NCI-H1092 treated with DMSO at 0.1 percent for 48 hours (cell line): Measurements from ENCODE around the gene HACD1.
A peak's percentile ranks its signal among the peaks of the same experiment; 100 is the strongest.

Experiments
- DNase-seq: peaks from one replicate; lab custom pipeline; 2025; lab: John Stamatoyannopoulos, UW

HACD1 gene

GRCh38 chr10:17580885-17581284, 36.3 kb downstream of the HACD1 start:
- DNase-seq = no peak

- no peak for DNase-seq
Observed at GRCh38 chr10:17578603-17579002, 38.6 kb downstream of the HACD1 start.

GRCh38 chr10:17576768-17577167, 40.4 kb downstream of the HACD1 start:
- no peak for DNase-seq

DNA sequence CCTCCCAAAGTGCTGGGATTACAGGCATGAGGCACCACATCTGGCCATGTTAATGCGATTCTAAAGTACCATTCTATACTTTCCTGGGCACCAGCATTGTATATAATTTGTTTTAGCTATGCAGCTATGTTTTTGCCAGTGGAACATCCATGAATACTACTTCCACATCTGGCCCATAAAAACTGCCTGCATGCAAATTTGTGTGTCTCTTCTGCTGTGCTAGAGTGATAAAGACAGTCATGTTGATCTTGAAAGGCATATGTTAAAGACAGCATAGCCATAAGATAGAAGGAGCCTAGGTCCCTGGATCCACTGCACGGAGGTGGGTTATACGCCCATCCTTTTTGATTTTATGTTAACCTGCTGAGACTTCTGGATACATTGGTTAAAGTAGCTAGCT, 52.3 kb downstream of the HACD1 start:
- DNase-seq = no peak

- no peak for DNase-seq
Observed at GRCh38 chr10:17563452-17563851, 53.7 kb downstream of the HACD1 start.

GRCh38 chr10:17562614-17563013, 54.6 kb downstream of the HACD1 start:
- DNase-seq = peak; percentile 39

- no peak for DNase-seq
Observed at GRCh38 chr10:17561111-17561510, 56.1 kb downstream of the HACD1 start.

DNA sequence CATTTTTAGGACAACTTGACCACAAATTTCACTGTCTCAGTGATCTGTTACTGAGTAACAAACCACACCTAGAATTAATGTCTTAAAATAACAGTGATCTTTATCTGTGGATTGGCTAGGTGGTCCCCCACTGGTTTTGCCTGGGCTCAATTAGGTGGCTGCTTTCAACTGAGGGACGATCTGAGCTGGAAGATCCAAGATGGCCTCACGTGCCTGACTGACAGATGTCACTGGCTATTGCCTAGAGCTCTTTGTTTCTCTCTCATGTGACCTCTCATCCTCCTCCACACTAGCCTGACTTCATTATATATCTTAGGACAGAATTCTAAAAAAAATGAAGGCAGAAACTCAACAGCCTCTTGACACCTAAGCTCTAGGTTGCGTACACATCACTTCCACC, 59.7 kb downstream of the HACD1 start:
- DNase-seq = no peak

DNA sequence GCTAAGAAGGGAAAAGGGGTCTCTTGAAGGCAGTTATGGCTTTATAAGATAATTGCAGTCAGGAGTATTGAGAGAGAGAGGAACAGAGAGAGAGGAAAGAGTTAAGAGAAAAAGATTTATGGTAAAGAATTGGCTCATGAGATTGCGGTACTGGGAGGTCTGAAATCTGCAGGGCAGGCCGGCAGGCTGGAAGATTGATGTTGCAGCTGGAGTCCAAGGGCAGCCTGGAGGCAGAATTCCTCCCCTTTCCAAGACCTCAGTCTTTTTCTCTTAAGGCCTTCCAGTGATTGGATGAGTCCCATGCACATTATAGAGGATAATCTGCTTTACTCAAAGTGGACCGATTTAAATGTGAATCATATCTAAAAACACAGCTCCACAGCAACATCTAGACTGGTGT, 68.4 kb downstream of the HACD1 start:
- no peak for DNase-seq

GRCh38 chr10:17548162-17548561, 69.0 kb downstream of the HACD1 start:
- DNase-seq = no peak

DNA sequence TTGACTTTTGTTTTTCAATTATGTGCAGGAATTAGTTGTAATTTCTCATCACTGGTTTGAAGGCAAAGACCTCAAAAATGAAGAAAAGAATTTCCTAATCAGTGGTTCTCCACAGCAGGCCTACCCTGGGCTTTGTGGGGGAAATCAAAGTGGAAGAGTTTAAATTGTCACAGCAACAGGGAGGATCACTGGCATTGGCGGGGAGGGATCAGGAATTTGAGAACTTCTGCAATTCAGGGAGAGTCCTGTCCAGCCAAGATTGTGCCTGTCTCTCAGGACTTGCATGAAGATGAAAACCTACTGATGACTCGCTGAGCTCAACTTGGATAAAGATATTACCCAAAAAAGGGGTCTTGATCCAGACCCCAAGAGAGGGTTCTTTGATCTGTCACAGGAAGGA, 70.1 kb downstream of the HACD1 start:
- no peak for DNase-seq

DNA sequence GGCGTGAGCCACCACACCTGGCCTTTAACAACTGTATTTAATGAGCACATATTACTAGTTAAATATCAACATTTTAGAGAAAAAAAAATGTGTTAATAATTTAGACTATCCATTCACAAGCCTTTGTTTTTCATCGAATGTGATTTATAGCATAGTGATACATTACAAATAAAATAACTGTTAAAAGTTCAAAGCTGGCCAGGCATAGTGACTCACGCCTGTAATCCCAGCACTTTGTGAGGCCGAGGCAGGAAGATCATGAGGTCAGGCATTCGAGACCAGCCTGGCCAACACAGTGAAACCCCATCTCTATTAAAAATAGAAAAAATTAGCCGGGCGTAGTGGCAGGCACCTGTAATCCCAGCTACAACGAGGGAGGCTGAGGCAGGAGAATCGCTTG, 72.7 kb downstream of the HACD1 start:
- DNase-seq = no peak
